Measurements from ENCODE around the gene GAPVD1. TPM values are rescaled to one million over a fixed set of nuclear protein-coding genes. Genes with fewer than 3 reads are reported as not detected.
A peak's percentile ranks its signal among the peaks of the same experiment; 100 is the strongest.

Gene GAPVD1, protein sequence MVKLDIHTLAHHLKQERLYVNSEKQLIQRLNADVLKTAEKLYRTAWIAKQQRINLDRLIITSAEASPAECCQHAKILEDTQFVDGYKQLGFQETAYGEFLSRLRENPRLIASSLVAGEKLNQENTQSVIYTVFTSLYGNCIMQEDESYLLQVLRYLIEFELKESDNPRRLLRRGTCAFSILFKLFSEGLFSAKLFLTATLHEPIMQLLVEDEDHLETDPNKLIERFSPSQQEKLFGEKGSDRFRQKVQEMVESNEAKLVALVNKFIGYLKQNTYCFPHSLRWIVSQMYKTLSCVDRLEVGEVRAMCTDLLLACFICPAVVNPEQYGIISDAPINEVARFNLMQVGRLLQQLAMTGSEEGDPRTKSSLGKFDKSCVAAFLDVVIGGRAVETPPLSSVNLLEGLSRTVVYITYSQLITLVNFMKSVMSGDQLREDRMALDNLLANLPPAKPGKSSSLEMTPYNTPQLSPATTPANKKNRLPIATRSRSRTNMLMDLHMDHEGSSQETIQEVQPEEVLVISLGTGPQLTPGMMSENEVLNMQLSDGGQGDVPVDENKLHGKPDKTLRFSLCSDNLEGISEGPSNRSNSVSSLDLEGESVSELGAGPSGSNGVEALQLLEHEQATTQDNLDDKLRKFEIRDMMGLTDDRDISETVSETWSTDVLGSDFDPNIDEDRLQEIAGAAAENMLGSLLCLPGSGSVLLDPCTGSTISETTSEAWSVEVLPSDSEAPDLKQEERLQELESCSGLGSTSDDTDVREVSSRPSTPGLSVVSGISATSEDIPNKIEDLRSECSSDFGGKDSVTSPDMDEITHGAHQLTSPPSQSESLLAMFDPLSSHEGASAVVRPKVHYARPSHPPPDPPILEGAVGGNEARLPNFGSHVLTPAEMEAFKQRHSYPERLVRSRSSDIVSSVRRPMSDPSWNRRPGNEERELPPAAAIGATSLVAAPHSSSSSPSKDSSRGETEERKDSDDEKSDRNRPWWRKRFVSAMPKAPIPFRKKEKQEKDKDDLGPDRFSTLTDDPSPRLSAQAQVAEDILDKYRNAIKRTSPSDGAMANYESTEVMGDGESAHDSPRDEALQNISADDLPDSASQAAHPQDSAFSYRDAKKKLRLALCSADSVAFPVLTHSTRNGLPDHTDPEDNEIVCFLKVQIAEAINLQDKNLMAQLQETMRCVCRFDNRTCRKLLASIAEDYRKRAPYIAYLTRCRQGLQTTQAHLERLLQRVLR (N-terminal part only)
- 19.1 TPM for polyA plus RNA-seq (2013, experiment 1 of 2)
- 18.8 TPM for polyA plus RNA-seq (2013, experiment 2 of 2)

DNA sequence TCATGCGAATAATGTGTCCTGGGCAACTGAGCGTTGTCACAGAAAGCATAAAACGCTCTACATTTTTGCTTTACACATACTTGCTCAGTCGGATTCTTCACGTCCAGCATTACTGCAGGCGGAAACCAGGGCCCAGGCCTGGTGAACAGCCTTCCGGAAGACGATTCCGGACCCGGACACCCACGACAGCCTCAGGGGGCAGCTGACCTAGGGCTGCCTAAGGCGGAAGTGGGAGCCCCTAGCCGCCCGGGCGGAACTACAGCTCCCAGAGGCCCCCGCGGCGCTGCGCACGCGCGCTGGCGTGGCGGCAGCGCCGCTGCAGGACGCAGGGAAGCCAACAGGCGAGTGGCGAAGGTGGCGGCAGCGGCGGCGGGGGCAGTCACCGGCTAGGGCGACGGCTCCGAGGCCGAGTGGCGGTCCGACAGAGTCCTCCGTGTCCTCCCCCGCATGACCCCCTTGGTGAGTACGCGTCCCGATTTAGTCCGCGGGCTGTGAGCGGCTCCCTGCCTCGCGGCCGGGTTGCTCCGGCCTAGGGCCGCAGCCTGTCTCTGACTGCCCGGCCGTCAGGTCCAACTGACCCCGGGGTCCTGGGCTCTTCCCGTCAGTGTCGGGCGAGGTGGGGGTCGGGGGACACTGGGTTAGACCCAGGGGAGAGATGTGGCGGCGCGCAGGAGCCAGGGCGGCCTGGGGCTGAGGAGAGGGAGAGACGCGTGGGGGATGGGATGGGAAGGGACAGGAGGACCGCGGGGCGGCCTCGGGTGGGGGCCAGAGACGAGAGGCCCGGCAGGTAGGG lies at the start of gene GAPVD1:
TSS of gene GAPVD1 (plus strand) at position 326 of the 793 bp plus-strand sequence. CDS start 37,096 bp downstream, outside the sequence.
- no peak within 1 kb of the TSS for H2BK5ac ChIP-seq (ENCODE audit: low read depth, low read length, poor library complexity, severe bottlenecking)
- peak within 1 kb of the TSS; percentile 90 for H2AFZ ChIP-seq (ENCODE audit: low read depth, low read length)
- no peak within 1 kb of the TSS for H2AK5ac ChIP-seq (ENCODE audit: low read length, severe bottlenecking)
- peak within 1 kb of the TSS; percentile 29 to 87 for H3K18ac ChIP-seq (ENCODE audit: low read depth in 1 of 2, low read length in 2 of 2)
- no peak within 1 kb of the TSS for H3K23ac ChIP-seq (ENCODE audit: low read length in 2 of 2)
- H3K79me1 ChIP-seq (replicated peaks; ENCODE audit: low read length, poor library complexity, severe bottlenecking), result peaks cover 1% of the 10 kb centered on the region
- no peaks in the 10 kb centered on the region for H3K27me3 ChIP-seq (ENCODE audit: control insufficient read depth in 1 of 2, insufficient read depth in 1 of 2, low read length in 2 of 2)
- peak within 1 kb of the TSS; percentile 82 for H4K91ac ChIP-seq (ENCODE audit: low read length)
- peaks cover 9 to 12% of the 10 kb centered on the region in 2 experiments for H3K36me3 ChIP-seq (ENCODE audit: control insufficient read depth in 1 of 2, insufficient read depth in 2 of 2, low read depth in 1 of 2, low read length in 2 of 2)
- H2BK15ac ChIP-seq (ENCODE audit: low read depth, poor library complexity, severe bottlenecking), result peak within 1 kb of the TSS; percentile 60
- peak within 1 kb of the TSS; percentile 93 for H4K8ac ChIP-seq (ENCODE audit: low read length)
- peak; percentile 90 for DNase-seq
- H3K4ac ChIP-seq (ENCODE audit: low read depth in 1 of 2, low read length in 2 of 2), result peak within 1 kb of the TSS; percentile 24 to 55
- peaks cover 5% of the 10 kb centered on the region for H3K4me1 ChIP-seq (ENCODE audit: control insufficient read depth, insufficient read depth, low read depth, low read length)
- peak within 1 kb of the TSS in 1 of 2 experiments; percentile 92 for H3K14ac ChIP-seq (ENCODE audit: low read length in 2 of 2)
- H3K9me3 ChIP-seq (ENCODE audit: control insufficient read depth, low read length), result no peaks in the 10 kb centered on the region
- H3K4me3 ChIP-seq (ENCODE audit: insufficient read depth in 1 of 2, low read depth in 1 of 2, low read length in 2 of 2), result peak within 1 kb of the TSS; percentile 76 to 95
- peak within 1 kb of the TSS; percentile 95 for H3K9ac ChIP-seq (ENCODE audit: low read length)
- peak within 1 kb of the TSS; percentile 96 for H3K4me2 ChIP-seq (ENCODE audit: low read length, poor library complexity, severe bottlenecking)
- peak within 1 kb of the TSS; percentile 21 for H2BK120ac ChIP-seq (ENCODE audit: low read depth, low read length)
- no peak within 1 kb of the TSS for H2BK12ac ChIP-seq (ENCODE audit: low read length in 2 of 2)
- 5% methylated on average over 66 of the region's 72 CpGs for WGBS
- peak within 1 kb of the TSS; percentile 5 for H3K27ac ChIP-seq (ENCODE audit: low read length, poor library complexity, severe bottlenecking)

DNA sequence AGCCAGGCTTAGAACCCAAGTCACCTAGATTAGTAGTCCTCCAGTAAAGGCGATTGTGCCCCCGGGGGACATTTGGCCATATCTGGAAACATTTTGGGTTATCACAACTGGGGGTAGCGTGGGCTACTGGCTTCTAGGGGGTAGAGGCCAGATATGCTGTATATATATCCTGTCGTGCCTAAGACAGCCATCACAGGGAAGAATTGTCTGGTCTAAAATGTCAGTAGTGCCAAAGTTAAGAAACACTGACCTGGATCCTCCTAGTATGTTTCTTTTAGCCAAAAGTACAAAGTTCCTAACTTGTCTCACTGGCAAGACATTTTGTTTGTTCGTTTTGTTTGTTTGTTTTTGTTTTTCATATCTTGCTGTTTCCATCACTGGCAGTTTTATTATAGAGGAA lies 47.4 kb upstream of the GAPVD1 start:
- Histone ChIP-seq H3K36me3 (ENCODE audit: control insufficient read depth in 1 of 2, insufficient read depth in 2 of 2, low read depth in 1 of 2, low read length in 2 of 2) (peaks cover 25 to 51% of the 10 kb centered on the region in 2 experiments), H3K27me3 (ENCODE audit: control insufficient read depth in 1 of 2, insufficient read depth in 1 of 2, low read length in 2 of 2) (no peaks in the 10 kb centered on the region), H2BK15ac (ENCODE audit: low read depth, poor library complexity, severe bottlenecking) (no peak overlapping the region), H4K91ac (ENCODE audit: low read length) (no peak overlapping the region), H3K23ac (ENCODE audit: low read length in 2 of 2) (no peak overlapping the region), H3K9me3 (ENCODE audit: control insufficient read depth, low read length) (no peaks in the 10 kb centered on the region), H4K8ac (ENCODE audit: low read length) (no peak overlapping the region), H3K18ac (ENCODE audit: low read depth in 1 of 2, low read length in 2 of 2) (no peak overlapping the region), H3K4me3 (ENCODE audit: insufficient read depth in 1 of 2, low read depth in 1 of 2, low read length in 2 of 2) (no peak overlapping the region), H2BK120ac (ENCODE audit: low read depth, low read length) (no peak overlapping the region), H3K4me1 (ENCODE audit: control insufficient read depth, insufficient read depth, low read depth, low read length) (no peaks in the 10 kb centered on the region), H2BK12ac (ENCODE audit: low read length in 2 of 2) (no peak overlapping the region), H3K4me2 (ENCODE audit: low read length, poor library complexity, severe bottlenecking) (no peak overlapping the region), H3K27ac (ENCODE audit: low read length, poor library complexity, severe bottlenecking) (no peak overlapping the region), H3K9ac (ENCODE audit: low read length) (no peak overlapping the region), H2AK5ac (ENCODE audit: low read length, severe bottlenecking) (no peak overlapping the region), H2AFZ (ENCODE audit: low read depth, low read length) (no peak overlapping the region), H3K14ac (ENCODE audit: low read length in 2 of 2) (no peak overlapping the region), H3K79me1 (replicated peaks; ENCODE audit: low read length, poor library complexity, severe bottlenecking) (peaks cover 2% of the 10 kb centered on the region), H2BK5ac (ENCODE audit: low read depth, low read length, poor library complexity, severe bottlenecking) (no peak overlapping the region), H3K4ac (ENCODE audit: low read depth in 1 of 2, low read length in 2 of 2) (no peak overlapping the region)
- no peak for DNase-seq
- WGBS, result 95% methylated on average over 5 of the region's 5 CpGs

DNA sequence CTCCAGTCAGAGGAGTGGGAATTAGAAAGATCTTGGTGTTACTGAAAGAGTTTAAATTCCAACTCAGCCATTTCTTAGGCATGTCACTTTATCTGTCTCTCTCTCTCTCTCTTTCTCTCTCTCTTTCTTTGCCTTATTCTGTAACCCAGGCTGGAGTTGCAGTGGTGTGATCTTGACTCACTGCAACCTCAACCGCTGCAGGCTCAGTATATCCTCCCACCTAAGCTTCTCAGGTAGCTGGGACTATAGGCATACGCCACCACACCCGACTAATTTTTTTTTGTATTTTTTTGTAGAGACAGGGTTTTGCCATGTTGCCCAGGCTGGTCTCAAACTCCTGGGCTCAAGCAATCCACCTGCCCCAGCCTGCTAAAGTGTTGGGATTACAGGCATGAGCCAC lies 43.0 kb upstream of the GAPVD1 start:
- Histone ChIP-seq H3K4me1 (ENCODE audit: control insufficient read depth, insufficient read depth, low read depth, low read length) (no peaks in the 10 kb centered on the region), H2BK120ac (ENCODE audit: low read depth, low read length) (no peak overlapping the region), H3K14ac (ENCODE audit: low read length in 2 of 2) (no peak overlapping the region), H2BK5ac (ENCODE audit: low read depth, low read length, poor library complexity, severe bottlenecking) (no peak overlapping the region), H3K4ac (ENCODE audit: low read depth in 1 of 2, low read length in 2 of 2) (no peak overlapping the region), H3K9ac (ENCODE audit: low read length) (no peak overlapping the region), H2AK5ac (ENCODE audit: low read length, severe bottlenecking) (no peak overlapping the region), H3K27ac (ENCODE audit: low read length, poor library complexity, severe bottlenecking) (no peak overlapping the region), H2AFZ (ENCODE audit: low read depth, low read length) (no peak overlapping the region), H3K36me3 (ENCODE audit: control insufficient read depth in 1 of 2, insufficient read depth in 2 of 2, low read depth in 1 of 2, low read length in 2 of 2) (peaks cover 23 to 36% of the 10 kb centered on the region in 2 experiments), H3K4me2 (ENCODE audit: low read length, poor library complexity, severe bottlenecking) (no peak overlapping the region), H3K9me3 (ENCODE audit: control insufficient read depth, low read length) (no peaks in the 10 kb centered on the region), H2BK15ac (ENCODE audit: low read depth, poor library complexity, severe bottlenecking) (no peak overlapping the region), H4K91ac (ENCODE audit: low read length) (no peak overlapping the region), H3K27me3 (ENCODE audit: control insufficient read depth in 1 of 2, insufficient read depth in 1 of 2, low read length in 2 of 2) (no peaks in the 10 kb centered on the region), H3K23ac (ENCODE audit: low read length in 2 of 2) (no peak overlapping the region), H3K79me1 (replicated peaks; ENCODE audit: low read length, poor library complexity, severe bottlenecking) (peaks cover 5% of the 10 kb centered on the region), H3K4me3 (ENCODE audit: insufficient read depth in 1 of 2, low read depth in 1 of 2, low read length in 2 of 2) (no peak overlapping the region), H4K8ac (ENCODE audit: low read length) (no peak overlapping the region), H3K18ac (ENCODE audit: low read depth in 1 of 2, low read length in 2 of 2) (no peak overlapping the region), H2BK12ac (ENCODE audit: low read length in 2 of 2) (no peak overlapping the region)
- no peak for DNase-seq
- WGBS, result 100% methylated on average over 3 of the region's 3 CpGs

All from mesenchymal stem cell (in vitro differentiated cells and primary cell).